K562 (cell line): ENCODE results near the gene SLC4A1.

Experiments
- ASH1L ChIP-seq: fragments of 450-650 bp; IDR thresholded peaks from 2 replicates; pipeline ENCODE4 v1.6.1; 2018; ENCODE audit warnings: borderline replicate concordance, mild to moderate bottlenecking, low read depth; ENCODE audit not compliant: partially characterized antibody
- C11orf30 ChIP-seq: fragments of 450-650 bp; IDR thresholded peaks from 2 replicates; pipeline ENCODE4 v1.6.1; 2016; ENCODE audit warnings: low read depth, mild to moderate bottlenecking
- ELF2 ChIP-seq: fragments of 250-450 bp; sonication (Bioruptor Pico); IDR thresholded peaks from 2 replicates; pipeline ENCODE4 v1.5.0; 2021; ENCODE audit warnings: mild to moderate bottlenecking
- EZH2 ChIP-seq: IDR thresholded peaks from 2 replicates; pipeline ENCODE4 v1.6.1; 2012; ENCODE audit warnings: low read depth, mild to moderate bottlenecking, inconsistent platforms, low read length, borderline replicate concordance
- FOXJ3 ChIP-seq: sonication (generic); formaldehyde crosslinking; IDR thresholded peaks from 2 replicates; pipeline ENCODE4 v1.4.0; 2020; ENCODE audit warnings: mild to moderate bottlenecking, missing genetic modification reagents
- FOXK1 ChIP-seq: sonication (generic); formaldehyde crosslinking; IDR thresholded peaks from 2 replicates; pipeline ENCODE4 v1.8.0; 2022; ENCODE audit warnings: missing genetic modification reagents, mild to moderate bottlenecking, borderline replicate concordance
- NR2C2 ChIP-seq, 2 experiments: fragments of 200-800 bp in 1 of 2; sonication (Bioruptor generic) in 1 of 2; sonication (generic) in 1 of 2; formaldehyde crosslinking in 1 of 2; IDR thresholded peaks; 2 replicates each; pipeline versions ENCODE4 v1.6.1 to v1.8.0; 2016 to 2022; ENCODE audit warnings: mild to moderate bottlenecking in 1 of 2, missing compliant biosample characterization in 1 of 2, missing genetic modification characterization in 1 of 2, missing genetic modification reagents in 1 of 2
- RFX5 ChIP-seq: IDR thresholded peaks from 2 replicates; pipeline ENCODE4 v1.6.1; 2011; ENCODE audit warnings: low read depth, mild to moderate bottlenecking, improper control_type of control experiment, low read length
- SP1 ChIP-seq: sonication (generic); formaldehyde crosslinking; IDR thresholded peaks from 2 replicates; pipeline ENCODE4 v1.8.1; 2022; ENCODE audit warnings: mild to moderate bottlenecking, missing genetic modification reagents

GRCh38 chr17:44314869-44315661 is 47.1 kb upstream of the SLC4A1 start:
- no peak for TF ChIP-seq EZH2
- no peak for TF ChIP-seq FOXJ3 (CRISPR knock-in tag)
- no peak for TF ChIP-seq ELF2 (CRISPR knock-in tag)
- TF ChIP-seq SP1 (CRISPR knock-in tag) = no peak
- no peak for TF ChIP-seq ASH1L
- TF ChIP-seq RFX5 = no peak
- TF ChIP-seq NR2C2 (CRISPR knock-in tag; IDR thresholded peaks at IDR 0.05) = no peak
- TF ChIP-seq NR2C2 (tag; IDR thresholded peaks at IDR 0.05) = no peak
- TF ChIP-seq C11orf30 = no peak
- TF ChIP-seq FOXK1 (CRISPR knock-in tag) = no peak
